Body of pancreas (tissue), 4 donors: Measurements from ENCODE around the gene MAP3K20. TPM values are rescaled to one million over a fixed set of nuclear protein-coding genes. Genes with fewer than 3 reads are reported as not detected.

Experiments used
- ATAC-seq: fragments of 150-250 bp; one replicate; pipeline ENCODE4 v1.9.1; 2016
- DNase-seq, 4 donors: peaks; one replicate each; pipeline ENCODE4 v3.0.0-alpha.2; 2019
- H3K27ac ChIP-seq, 4 donors: fragments of 200-600 bp; sonication (generic); 1 replicate in 3 of 4; 2 replicates in 1 of 4; pipeline versions ENCODE4 v1.5.1 to v1.6.1; 2016 to 2019; ENCODE audit warnings: mild to moderate bottlenecking in 1 of 4, mixed read lengths in 1 of 4, moderate library complexity in 1 of 4
- H3K27me3 ChIP-seq, 2 donors: fragments of 200-600 bp; sonication (generic); one replicate each; pipeline ENCODE4 v1.6.0; 2016; ENCODE audit warnings: mild to moderate bottlenecking in 1 of 2
- H3K36me3 ChIP-seq, 2 donors: fragments of 200-600 bp; sonication (generic); replicated peaks in 1 of 2; 2 replicates each; pipeline ENCODE4 v1.5.1; 2016; ENCODE audit warnings: low read depth in 2 of 2; ENCODE audit not compliant: insufficient read depth in 1 of 2
- H3K4me1 ChIP-seq: fragments of 200-600 bp; sonication (generic); one replicate; pipeline ENCODE4 v1.6.0; 2016
- H3K4me3 ChIP-seq, 2 donors: fragments of 200-600 bp; sonication (generic); 1 replicate in 1 of 2; 2 replicates in 1 of 2; pipeline ENCODE4 v1.5.1; 2016 to 2019
- H3K9me3 ChIP-seq, 3 donors: fragments of 200-600 bp; sonication (generic); 1 replicate in 2 of 3; 2 replicates in 1 of 3; pipeline ENCODE4 v1.5.1; 2016
- CTCF ChIP-seq, 7 experiments: fragments of 450-650 bp in 4 of 7; fragments of 200-600 bp in 3 of 7; sonication (generic) in 3 of 7; IDR thresholded peaks; one replicate each; pipeline ENCODE4 v1.5.1; 2016 to 2019; ENCODE audit warnings: antibody characterized with exemption in 7 of 7
- POLR2A ChIP-seq, 3 donors: fragments of 450-650 bp; IDR thresholded peaks; one replicate each; pipeline ENCODE4 v1.6.1; 2016; ENCODE audit warnings: antibody characterized with exemption in 3 of 3, mild to moderate bottlenecking in 2 of 3
- WGBS, 2 donors: methylation state at CpG; one replicate each; pipeline ENCODE4 v1.1.5; 2017; 5-methylcytosine and 5-hydroxymethylcytosine counted together
- intact Hi-C: fragments of 100-400 bp; cut with DNase I; formaldehyde crosslinking; loops from one replicate; pipeline ENCODE4 v1.15.1; 2023
- total RNA-seq, 2 donors: library from RNA; depleted of rRNA; stranded (reverse); fragments of >200 nt; gene quantifications; one replicate each; pipeline ENCODE4 v1.1.0, GENCODE V29; 2016

The MAP3K20 gene
- total RNA-seq, 2 donors from 2014 or later = 11.5 to 18.7 TPM

DNA sequence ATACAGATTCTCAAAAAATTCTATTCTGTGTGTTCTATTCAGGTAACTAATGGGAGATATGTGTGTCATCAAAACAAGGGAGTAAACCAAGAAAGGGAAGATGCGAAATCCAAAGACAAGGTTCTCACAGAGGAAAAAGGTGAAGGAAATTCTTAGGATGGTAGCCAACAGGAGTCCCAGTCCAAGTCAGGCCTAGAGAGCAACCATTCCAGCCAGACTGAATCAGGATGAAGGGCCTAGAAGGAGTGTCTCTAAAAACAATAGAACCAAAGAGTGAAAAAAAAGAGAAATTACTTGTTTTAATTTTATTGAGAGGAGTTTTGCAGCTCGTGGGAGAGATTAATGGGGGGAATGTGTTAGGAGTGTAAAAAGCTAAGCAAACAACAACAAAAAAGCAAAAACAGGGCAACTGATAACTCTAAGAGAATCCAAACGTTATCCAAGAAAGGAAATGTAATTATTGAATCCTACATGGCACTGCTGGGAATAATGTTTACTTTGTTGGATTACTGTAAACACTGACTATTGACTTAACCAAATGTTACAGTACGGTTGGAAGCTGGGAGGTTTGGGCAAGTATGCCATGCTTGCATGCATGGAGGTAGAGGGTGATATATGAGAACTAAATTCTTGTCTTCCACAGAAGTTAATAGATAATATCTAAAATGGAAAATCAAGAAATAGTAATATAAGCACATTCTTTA lies 12.3 kb downstream of the MAP3K20 start:
- peaks cover 35% of the 10 kb centered on the region for H3K4me1 ChIP-seq
- no peak overlapping the region for H3K27ac ChIP-seq
- TF ChIP-seq POLR2A (IDR thresholded peaks at IDR 0.05) (no peak), CTCF (IDR thresholded peaks at IDR 0.05) (no peak)
- no peaks in the 10 kb centered on the region for H3K27me3 ChIP-seq
- no peak for ATAC-seq
- no peaks in the 10 kb centered on the region for H3K9me3 ChIP-seq
- WGBS, 2 donors = 56 to 61% methylated on average over 4 of the region's 4 CpGs
- H3K4me3 ChIP-seq = no peak overlapping the region
- DNase-seq = no peak
- no peaks in the 10 kb centered on the region for H3K36me3 ChIP-seq
- intact Hi-C loops = no loop called here

DNA sequence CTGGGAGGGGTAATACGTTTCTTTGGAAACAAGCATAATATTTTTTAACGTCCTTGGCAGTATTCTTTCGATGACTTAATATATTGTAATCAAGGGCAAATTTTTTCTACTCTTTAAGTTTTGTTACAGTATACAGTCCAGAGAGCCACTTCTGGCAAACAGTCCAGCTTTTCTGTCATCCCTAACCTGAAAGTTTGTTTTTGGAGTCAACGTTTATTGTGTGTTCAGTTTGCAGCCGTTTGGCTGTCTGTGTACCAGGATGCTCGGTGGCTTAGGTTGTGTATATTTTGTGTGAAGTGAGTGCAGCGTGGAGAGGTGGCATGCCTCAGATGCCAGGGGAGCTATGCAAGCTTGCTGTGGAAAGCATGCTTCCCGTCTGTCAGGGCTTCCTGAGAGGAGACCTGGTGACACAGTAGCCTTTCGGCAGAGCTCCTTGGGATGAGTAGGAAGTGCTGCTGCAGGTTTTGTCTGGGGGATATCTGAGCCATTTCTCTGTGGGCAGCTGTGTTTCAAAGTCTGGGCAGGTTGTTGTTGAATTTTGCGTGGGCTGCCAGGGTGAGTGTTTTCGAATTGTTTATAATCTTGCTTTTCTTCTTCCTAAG lies 14.7 kb downstream of the MAP3K20 start:
- H3K4me1 ChIP-seq = peaks cover 38% of the 10 kb centered on the region
- ATAC-seq = peak; percentile 30

DNA sequence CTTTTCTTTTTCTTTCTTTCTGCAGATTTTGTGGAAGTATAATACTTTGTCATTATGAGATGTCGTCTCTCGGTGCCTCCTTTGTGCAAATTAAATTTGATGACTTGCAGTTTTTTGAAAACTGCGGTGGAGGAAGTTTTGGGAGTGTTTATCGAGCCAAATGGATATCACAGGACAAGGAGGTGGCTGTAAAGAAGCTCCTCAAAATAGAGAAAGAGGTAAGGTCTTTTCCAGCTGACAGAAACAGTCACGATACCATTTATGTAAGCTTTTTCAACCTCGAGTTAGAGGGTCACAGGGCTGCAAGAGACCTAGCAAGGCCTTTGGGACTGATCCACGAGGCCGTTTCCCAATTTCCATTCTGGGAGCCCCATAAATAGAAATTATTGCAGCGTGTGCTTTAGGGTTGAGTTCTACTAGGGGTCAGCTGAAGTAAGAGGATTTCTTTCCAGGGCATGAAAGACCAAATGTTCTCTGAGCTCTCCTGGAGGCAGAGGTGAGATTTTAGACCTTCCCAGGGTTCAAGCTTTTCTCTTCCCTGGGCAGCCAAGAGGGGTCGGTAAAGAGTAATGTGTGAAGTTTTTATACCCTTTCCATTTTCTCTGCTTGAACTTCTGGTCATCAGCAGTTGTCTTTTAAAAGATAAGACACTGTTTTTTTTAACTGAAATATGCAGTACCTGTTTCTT lies 15.5 kb downstream of the MAP3K20 start:
- Histone ChIP-seq H3K36me3 (no peaks in the 10 kb centered on the region), H3K4me1 (peaks cover 38% of the 10 kb centered on the region), H3K27ac (no peak overlapping the region), H3K4me3 (no peak overlapping the region), H3K27me3 (no peaks in the 10 kb centered on the region), H3K9me3 (no peaks in the 10 kb centered on the region)
- 79 to 88% methylated on average over 10 of the region's 10 CpGs for WGBS, 2 donors
- intact Hi-C loops = no loop called here
- no peak for TF ChIP-seq POLR2A (IDR thresholded peaks at IDR 0.05)
- TF ChIP-seq CTCF (IDR thresholded peaks at IDR 0.05) = peak in 1 of 7 experiments; percentile 5
- no peak for DNase-seq
- ATAC-seq = no peak

More for the DNA sequence above, 14.7 kb downstream of the MAP3K20 start:
- Histone ChIP-seq H3K4me3 (no peak overlapping the region), H3K36me3 (no peaks in the 10 kb centered on the region), H3K9me3 (no peaks in the 10 kb centered on the region), H3K27ac (no peak overlapping the region), H3K27me3 (no peaks in the 10 kb centered on the region)
- WGBS, 2 donors = 49 to 64% methylated on average over 11 of the region's 11 CpGs
- no peak for DNase-seq
- no peak for TF ChIP-seq CTCF (IDR thresholded peaks at IDR 0.05)
- intact Hi-C loops = no loop called here

- Histone ChIP-seq H3K4me1 (peaks cover 32% of the 10 kb centered on the region), H3K4me3 (no peak overlapping the region), H3K27me3 (no peaks in the 10 kb centered on the region), H3K27ac (no peak overlapping the region), H3K9me3 (no peaks in the 10 kb centered on the region), H3K36me3 (no peaks in the 10 kb centered on the region)
- ATAC-seq (no peak), DNase-seq (no peak)
- TF ChIP-seq POLR2A (IDR thresholded peaks at IDR 0.05) = no peak
- TF ChIP-seq CTCF (IDR thresholded peaks at IDR 0.05) = no peak
- WGBS, 2 donors = 93 to 94% methylated on average over 4 of the region's 4 CpGs
- intact Hi-C loops = no loop called here
Measured at GRCh38 chr2:173091910-173092309, 16.3 kb downstream of the MAP3K20 start.
